Activated T-helper 17 cell treated with anti-CD3 and anti-CD28 coated beads, Interleukin-2, amount 50 U/mL, for 72 hours (primary cell): ENCODE results near the gene RNF133. TPM values are rescaled to one million over a fixed set of nuclear protein-coding genes. Genes with fewer than 3 reads are reported as not detected.

Source experiments
- total RNA-seq, 2 donors: library from RNA; stranded (reverse); gene quantifications; one replicate each; pipeline ENCODE4 v1.2.3, GENCODE V29; 2022

The RNF133 gene
- total RNA-seq, 2 donors from 2014 or later, result not detected

Other genes with a start within 250 kb of the RNF133 start
- not detected for gene RNF148, start 3.8 kb upstream of the RNF133 start, total RNA-seq
- gene CADPS2, start 187.3 kb upstream of the RNF133 start, total RNA-seq, result not detected